GM21529 (cell line): ENCODE measurements around the gene PDE8B.

ENCODE experiments used
- ATAC-seq: cut with Tn5 transposase; IDR thresholded peaks from one replicate; pipeline ENCODE4 v1.9.1; 2021; ENCODE audit not compliant: unreplicated experiment

Gene PDE8B

DNA sequence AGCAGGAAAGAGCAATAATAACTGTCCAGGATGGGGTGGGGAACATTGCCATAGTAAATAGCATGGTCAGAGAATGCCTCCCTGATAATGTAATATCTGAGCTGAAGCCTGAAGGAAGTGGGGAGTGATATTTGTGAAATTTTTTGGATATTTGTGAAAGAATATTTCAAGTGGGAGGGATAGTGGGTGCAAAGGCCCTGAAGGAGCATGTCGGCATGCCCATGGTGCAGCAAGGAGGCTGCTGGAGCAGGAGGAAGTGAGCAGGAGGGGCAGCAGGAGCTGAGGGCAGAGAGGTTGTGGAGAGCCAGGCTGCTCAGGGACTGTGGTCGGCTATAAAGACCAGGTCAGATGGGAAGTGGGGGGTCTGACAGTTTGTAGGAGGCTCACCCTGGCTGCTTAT is 21.1 kb upstream of the PDE8B start:
- no peak for ATAC-seq

DNA sequence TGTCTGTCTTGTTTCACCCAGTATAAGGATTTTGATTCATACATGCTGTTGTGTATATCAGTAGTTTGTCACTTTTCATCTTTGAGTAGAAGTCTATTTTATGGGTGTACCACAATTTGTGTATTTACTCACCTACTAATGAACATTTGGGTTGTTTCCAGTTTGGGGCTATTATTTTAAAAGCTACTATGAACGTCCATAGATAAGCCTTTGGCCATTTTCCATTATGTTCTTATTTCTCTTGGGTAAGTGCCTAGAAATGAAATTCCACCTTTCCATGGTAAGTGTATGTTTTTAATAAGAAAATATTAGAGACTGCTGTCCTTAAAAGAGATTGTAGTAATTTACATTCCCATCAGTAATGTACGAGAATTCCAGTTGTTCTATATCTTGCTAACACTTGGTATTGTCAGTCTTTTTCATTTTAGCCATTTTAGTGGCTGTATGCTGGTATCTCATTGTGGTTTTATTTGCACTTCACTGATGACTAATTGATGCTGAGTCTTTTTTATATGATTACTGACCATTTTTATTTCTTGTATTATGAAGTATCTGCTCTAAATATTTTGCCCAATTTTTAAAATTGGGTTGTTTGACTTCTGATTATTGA is 17.9 kb upstream of the PDE8B start:
- no peak for ATAC-seq

DNA sequence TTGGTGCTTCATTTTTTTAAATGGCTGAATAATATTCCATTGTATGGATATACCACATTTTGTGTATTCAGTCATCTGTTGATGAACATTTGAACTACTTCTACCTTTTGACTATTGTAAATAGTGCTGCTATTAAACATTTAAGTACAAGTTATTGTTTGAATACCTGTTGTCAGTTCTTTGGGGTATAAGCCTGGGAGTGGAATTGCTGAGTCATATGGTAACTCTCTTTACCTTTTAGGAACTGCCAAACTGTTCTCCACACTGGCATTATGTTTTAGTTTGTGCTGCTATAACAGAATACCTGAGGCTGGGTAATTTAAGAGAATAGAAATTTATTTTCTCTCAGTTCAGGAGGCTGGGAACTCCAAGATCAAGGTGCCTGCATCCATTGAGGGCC is 15.7 kb upstream of the PDE8B start:
- no peak for ATAC-seq

DNA sequence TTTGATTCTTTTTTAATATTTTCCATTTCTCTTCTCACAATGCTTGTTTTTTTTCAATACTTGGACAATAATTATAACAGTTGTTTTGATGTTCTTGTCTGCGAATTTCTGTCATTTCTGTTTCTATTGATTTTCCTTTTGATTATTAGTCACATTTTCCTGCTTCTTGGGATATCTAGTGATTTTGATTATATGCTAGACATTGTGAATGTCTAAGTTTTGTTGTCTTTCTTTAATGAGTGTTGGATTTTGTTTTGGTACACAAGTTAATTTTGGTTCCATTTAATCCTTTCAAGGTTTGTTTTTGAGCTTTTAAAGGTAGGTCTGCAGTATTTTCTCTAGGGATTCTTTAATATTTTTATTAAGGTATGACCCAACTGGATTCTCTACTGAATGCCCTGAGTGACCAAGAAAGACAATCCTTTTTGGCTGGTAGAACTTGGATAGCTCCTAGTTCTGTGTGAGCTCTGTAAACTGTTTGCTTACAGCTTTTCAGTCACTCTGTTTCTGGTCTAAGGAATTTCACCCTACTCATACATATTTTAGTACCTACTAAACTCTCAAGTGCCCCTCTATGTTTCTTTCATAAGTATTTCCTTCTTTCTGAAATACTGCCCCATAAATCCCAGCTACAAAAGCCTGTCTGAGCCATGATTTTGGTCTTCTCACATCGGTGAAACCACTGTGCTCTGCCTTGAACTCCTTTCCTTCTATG is 12.5 kb upstream of the PDE8B start:
- ATAC-seq: no peak

DNA sequence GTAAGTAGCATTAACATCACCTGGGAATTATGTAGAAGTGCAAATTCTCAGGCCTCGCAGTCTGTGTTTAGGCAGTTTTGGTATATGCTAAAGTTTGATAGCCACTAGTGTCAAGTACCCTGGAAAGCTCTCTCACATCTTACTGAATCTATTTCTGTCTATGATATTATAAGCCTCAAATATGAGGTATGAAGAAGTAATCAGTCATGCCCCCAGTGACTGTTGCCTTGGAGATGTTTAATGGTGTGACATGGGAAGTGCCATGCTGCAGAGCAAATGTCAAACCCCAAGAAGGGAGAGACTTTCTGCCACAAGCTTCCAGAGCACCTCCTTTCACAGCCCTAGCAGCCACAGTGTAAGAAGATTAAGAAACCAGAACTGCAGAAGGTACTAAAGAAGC is 9.8 kb upstream of the PDE8B start:
- ATAC-seq: no peak

DNA sequence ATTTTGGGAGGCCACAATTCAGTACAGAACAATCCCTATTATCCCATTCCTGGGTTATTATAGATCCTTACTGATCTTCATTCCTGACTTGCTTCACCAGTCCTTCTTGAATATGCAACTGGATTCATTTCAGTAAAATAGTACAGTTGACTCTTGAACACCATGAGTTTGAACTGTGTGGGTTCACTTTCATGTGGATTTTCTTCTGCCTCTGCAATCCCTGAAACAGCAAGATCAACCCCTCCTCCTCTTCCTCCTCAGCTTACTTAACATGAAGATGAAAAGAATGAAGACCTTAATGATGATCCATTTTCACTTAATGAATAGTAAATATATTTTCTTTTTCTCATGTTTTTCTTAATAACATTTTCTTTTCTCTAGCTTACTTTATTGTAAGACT is 8.3 kb upstream of the PDE8B start:
- ATAC-seq: no peak

DNA sequence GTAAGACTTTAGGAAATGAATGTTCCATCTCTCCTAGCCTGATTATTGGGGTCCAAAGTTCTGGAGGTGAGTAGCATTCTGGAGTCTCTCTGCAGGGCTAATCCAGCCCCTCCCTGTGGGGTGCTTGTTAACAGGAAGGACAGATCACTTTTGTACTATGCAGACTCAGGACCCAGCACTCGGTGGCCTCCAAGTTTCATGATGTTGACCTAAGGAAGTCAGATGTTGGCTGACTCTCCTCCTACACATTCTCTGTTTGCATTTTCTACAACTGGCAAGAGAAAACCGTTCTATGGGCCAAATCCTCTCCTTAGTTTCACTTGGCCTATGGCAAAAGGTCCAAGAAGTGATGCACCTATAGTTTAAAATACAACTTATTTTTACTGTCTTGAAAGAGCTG is 5.5 kb upstream of the PDE8B start:
- ATAC-seq: no peak

DNA sequence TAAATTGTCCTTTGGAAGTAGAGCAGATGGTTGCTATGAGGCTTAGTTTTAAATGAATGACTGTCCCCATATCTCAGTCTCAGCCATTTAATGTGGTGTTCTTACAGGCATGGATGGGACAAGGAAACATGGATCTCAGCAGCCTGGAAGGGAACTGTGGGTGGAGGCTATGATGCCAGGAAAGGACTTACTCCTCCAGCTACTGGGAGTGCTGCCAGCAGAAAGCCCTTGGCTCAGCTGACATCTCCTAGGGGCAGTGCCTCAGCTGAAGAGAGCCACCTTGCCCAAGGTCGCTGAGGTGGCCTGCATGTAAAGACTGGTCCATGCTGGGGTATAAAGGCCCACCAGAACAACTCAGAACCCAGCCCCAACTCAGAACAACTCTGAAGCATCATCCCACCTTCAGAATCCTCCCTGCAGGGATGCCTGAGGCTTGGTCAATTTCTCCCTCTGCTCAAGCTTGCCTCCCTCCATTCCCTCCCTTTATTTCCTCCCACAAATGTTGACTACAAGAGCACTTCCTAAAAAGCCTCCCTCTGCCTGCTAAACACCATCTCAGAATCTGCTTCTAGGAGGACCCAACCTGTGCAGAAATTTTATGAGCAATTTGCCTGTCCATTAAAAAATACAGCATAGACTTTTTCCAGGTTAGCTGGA is 1.8 kb upstream of the PDE8B start:
- no peak for ATAC-seq

DNA sequence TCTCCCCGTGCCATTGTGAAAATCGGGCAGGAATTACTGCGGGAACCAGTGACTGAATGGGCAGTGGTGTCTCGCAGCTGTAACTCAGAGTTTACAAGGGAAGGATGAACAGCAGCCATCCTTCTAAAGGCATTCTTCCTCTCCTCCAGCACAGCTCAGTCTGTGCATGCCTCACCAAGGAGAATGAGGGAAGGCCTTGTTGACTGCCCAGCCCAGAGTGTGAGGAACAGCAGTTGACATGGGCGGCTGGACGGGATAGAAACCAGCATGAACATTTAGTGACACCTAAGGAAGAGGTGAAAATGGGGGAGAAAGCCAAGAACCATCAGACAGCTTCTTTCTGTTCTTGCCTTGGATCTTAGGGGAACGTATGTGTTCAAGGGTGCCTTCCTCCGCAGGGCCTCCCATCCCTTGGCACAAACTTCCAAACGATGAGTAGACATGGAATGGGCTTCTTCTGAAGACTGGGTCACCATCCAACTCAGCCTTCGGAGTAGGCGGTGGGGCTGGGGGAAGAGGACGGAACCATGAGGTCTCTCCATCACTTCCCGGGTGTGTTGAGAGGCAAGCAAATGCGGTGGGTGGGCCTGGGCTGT is 887 bp upstream of the PDE8B start:
- no peak for ATAC-seq

DNA sequence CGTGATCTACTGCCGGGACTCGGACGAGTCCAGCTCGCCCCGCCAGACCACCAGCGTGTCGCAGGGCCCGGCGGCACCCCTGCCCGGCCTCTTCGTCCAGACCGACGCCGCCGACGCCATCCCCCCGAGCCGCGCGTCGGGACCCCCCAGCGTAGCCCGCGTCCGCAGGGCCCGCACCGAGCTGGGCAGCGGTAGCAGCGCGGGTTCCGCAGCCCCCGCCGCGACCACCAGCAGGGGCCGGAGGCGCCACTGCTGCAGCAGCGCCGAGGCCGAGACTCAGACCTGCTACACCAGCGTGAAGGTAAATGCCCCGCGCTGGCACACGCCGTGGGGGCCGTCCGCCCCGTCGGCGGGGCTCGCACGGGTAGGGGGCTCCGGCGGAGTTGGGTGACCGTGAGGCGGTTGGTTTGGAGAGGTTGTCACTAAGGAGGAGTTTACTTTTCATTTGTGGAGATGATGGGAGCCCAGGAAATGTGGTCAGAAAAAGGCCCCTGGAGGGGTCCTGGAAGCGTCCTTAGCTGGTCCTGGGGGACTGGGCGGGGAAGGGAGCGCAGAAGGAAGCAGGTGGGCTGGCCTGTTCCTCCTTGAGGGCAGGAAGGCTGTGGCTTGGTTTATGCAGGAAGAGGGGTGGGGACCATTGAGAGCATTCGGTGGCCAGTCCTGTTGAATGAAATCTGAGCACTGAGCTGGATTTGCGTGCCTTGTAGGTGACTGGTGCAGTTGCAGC is 647 bp downstream of the PDE8B start:
- ATAC-seq: no peak

DNA sequence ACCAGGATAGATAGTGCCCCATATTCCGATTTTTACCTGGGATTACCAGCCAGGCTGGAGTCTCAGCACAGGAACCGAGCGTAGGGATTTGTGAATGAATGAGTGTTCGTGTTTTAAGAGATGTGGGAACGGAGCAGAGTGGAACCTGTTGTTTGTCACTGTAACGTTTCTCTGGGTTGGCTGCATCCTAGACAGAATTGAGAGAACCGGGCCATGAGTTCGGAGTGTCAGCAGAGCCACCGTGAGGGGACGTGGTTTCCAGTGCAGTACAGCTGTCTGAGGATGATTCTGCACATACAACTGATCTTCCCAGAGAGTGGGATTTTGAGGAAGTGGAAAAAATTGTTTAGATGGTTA is 1.2 kb downstream of the PDE8B start:
- ATAC-seq: no peak

DNA sequence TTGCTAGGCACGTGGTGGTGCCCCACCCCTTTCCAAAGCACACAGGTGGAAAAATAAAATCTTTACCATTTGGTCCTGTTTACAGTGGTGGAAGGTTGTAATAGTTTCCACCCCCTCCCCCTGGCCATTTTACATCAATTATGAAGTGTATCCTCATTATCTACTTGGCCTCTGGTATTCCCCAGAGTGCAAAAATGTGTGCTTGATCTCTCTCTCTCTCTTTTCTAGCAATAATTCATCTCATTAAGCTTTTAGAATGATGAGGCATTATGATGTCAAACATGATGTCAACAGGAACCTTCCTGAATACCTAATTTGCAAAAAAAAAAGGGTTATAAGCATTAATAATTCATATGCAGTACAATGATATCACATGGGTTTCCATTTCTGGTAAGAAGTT is 3.1 kb downstream of the PDE8B start:
- no peak for ATAC-seq

DNA sequence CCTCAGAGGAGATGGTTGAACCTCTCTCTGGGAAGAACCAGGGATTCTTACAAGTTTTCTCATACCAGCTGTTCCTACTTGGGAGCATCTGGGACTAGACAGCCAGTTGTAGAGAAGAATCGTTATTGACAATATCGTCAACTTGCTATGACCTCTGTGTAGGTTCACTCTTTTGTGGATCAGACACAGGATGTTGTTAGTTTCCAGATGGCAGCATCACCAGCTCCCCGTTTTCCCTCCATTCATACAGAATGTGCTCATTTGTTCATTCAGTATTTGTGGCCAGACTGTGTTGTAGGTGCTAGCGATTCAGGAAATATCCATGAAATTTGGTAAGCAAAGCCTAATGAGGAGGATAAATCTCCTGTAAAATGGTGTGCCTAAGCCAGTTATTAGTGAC is 3.7 kb downstream of the PDE8B start:
- no peak for ATAC-seq

DNA sequence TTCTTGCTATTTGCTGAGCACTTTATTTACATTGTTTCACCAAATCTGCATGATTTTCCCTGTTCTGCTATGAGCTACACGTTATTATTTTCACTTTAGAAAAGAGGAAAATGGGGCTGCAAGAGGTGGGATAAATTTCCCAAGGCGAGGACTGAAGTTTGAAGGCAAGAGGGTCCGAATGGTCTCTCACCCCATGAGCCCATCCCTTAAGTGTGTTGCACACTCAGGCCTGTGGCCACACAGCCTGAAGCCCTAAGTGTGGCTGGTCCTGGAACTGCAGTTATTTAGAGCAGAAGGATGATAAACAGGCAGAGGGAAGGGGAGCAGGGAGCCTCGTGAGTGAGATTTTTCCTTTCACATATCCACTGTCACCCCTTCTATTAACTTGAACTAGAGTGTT is 7.8 kb downstream of the PDE8B start:
- no peak for ATAC-seq

DNA sequence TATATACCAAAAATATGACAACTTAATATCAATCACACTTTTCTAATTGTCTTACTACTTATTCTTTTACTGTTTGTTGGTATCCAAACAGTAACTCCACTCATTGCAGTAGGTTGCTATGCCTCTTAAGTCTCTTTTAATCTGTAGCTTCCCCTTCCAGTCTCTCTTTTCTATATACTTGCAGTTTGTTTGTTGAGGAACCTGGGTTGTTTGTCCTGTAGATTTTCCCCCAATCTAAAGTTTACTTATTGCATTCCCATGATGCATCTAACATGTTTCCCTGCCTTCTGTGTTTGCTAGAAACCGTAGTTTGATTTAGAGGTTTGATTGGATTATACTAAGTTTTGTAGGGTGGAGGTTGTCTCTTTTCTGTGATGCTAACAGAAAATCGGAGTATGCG is 10.6 kb downstream of the PDE8B start:
- ATAC-seq: no peak

DNA sequence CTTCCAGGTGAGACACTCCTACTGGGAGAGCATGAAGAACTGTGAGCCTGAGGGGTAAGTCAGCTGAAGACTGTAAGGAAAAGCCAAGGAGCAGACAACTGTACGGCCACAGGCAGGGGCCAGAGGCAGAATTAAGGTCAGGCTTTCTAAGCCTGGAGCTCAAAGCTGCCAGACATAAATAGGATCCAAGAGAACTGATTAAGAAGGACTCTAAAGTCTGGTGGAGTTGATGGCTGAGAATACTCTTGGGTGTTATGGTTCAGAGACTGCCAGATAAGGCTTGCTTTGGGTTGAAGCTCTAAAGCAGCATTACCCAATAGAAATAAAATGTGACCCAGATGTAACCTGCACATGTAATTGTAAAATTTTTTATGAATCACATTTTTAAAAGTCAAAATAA is 12.2 kb downstream of the PDE8B start:
- no peak for ATAC-seq

DNA sequence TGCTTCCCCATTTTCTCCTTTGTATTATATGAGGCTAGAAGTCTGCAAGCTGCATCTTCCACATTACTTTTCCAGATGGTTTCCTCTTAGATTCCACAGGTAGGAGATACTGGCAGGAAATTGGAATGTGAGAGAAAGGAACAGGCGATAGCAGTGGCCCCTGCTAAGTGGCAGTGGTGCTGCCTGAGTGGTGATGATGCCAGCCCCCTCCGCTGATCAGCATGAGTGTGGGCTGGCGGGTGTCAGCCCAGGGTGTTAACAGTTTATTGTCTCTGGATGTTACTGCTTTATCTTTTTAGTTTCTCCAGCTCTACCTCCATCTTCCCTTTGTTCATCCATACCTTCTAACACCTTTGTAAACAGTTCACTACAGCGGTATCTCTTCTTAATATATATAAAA is 13.2 kb downstream of the PDE8B start:
- no peak for ATAC-seq

DNA sequence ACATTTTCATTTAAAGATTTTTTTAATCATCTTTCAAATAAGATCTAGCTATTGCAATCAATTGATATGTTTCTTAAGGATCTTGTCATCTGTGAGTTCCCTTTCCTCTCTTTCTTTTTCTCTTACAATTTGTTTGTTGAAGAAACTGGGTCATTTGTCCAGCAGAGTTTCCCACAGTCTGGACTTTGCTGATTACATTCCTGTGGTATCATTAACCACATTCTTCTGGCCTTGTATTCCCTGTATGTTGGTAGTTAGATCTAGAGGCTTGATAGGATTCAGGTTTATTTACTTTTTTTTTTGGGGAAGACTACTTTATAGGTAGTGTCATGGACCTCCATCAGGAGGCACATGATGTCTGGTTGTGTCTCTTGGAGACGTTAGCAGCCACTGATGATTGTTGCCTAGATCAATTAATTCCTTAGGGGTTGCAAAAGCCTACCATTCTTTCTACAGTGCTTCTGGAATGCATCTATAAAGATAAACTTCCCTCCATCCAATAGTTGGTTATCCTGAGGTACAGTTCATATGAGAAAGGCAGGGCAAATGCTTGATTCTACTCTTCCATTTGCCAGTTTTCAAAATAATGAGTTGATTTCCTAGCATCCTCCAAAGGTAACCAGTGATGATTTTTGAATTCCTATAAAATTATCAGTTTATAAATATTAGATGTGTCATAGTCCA is 14.3 kb downstream of the PDE8B start:
- no peak for ATAC-seq

DNA sequence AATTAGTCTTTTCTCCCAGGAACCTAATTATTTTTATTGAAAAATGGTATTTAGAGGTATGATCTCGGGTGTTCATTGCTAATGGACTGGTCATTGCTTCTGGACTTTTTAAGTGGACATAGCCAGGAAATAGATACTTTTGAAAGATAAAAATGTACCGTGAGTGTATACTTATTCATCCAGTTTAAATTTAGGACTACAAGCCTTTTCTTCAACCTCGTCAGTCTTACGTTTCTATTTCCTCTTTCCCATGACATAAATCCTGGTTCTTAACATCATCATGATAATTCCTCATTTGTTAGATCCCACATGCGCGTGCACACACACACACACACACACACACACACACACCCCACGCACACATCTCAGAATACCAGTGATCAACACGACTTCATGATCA is 15.1 kb downstream of the PDE8B start:
- no peak for ATAC-seq

DNA sequence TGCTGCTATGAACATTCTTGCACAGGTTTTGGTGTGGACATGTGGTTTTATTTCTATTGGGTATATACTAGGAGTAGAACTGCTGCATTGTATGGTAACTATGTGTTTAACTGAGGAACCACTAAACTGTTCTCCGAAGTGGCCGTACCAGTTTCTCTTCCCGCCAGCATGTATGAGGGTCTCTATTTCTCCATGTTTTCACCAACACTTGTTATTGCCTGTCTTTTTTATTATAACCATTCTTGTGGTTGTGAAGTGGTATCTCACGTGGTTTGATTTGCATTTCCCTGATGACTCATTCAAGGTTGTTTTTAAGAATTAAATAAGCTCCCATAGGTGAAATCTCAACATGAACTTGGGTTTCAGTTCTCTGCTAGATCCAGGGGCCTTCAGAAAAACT is 19.4 kb downstream of the PDE8B start:
- ATAC-seq: no peak
